Mucosa of gallbladder (tissue), 1 donor: ENCODE measurements around the gene GLYATL2. TPM values are rescaled to one million over a fixed set of nuclear protein-coding genes. Genes with fewer than 3 reads are reported as not detected.

ENCODE experiments used
- DNase-seq: peaks from one replicate; pipeline ENCODE4 v3.0.0-alpha.2; 2020; ENCODE audit warnings: low spot score
- total RNA-seq: library from RNA; stranded (reverse); gene quantifications from one replicate; pipeline ENCODE4 v1.2.1, GENCODE V29; 2021
- donor health status: DM: no; HTN: no; CAD: no.

GLYATL2 gene, protein sequence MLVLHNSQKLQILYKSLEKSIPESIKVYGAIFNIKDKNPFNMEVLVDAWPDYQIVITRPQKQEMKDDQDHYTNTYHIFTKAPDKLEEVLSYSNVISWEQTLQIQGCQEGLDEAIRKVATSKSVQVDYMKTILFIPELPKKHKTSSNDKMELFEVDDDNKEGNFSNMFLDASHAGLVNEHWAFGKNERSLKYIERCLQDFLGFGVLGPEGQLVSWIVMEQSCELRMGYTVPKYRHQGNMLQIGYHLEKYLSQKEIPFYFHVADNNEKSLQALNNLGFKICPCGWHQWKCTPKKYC
- 19.0 TPM for total RNA-seq

GRCh38 chr11:58844361-58845005 is at the start of gene GLYATL2:
GLYATL2 (minus strand) TSS chr11:58844704; CDS start chr11:58839612, 5,092 bp downstream.
- no peak for DNase-seq

GRCh38 chr11:58893899-58894298 is 49.4 kb upstream of the GLYATL2 start:
- no peak for DNase-seq

- no peak for DNase-seq
These were observed 44.1 kb upstream of the GLYATL2 start for GRCh38 chr11:58888579-58888978.

GRCh38 chr11:58887452-58887851 is 42.9 kb upstream of the GLYATL2 start:
- no peak for DNase-seq

DNA sequence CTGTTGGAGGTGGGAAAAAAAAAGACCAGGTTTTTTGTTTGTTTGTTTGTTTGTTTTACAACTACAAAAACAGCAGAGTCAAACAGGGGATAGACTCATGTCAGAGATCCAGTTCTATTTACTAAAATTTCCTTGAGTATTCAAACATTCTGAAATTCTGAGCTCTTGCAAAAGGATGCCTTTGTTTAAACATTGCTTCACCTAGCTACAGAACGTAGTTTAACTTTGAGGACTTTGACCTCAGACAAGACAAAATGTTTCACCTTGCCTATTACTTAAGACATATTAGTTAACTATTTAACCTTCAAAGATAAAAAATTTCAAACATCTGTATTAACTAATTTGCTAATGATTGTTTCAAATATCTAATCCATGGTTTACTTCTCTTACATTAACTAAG is 36.1 kb upstream of the GLYATL2 start:
- DNase-seq: no peak

- no peak for DNase-seq
These were observed 35.7 kb upstream of the GLYATL2 start for GRCh38 chr11:58880166-58880565.

- DNase-seq: no peak
These were observed 23.1 kb upstream of the GLYATL2 start for GRCh38 chr11:58867556-58867955.

- no peak for DNase-seq
These were observed 22.3 kb upstream of the GLYATL2 start for GRCh38 chr11:58866788-58867187.

DNA sequence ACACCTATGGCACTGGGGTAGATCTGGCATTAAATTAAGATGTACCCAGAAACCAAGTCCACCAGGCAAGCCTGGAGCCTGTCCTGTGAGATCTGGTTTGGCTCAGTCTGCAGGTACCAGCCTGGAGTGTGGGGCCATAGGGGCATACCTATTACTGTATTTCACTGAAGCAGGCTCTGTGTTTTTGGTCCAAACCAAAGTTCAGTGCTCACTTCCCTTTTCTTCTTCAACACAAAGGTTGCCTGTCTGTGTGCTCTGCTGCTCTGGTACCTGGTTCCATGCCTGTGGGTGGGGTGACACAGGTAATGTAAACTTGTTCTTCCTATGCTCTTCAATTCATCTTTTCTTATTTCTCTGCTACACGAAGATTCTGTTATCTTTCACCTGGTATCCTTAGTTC is 19.8 kb upstream of the GLYATL2 start:
- DNase-seq: no peak

GRCh38 chr11:58863697-58864096 is 19.2 kb upstream of the GLYATL2 start:
- DNase-seq: no peak

DNA sequence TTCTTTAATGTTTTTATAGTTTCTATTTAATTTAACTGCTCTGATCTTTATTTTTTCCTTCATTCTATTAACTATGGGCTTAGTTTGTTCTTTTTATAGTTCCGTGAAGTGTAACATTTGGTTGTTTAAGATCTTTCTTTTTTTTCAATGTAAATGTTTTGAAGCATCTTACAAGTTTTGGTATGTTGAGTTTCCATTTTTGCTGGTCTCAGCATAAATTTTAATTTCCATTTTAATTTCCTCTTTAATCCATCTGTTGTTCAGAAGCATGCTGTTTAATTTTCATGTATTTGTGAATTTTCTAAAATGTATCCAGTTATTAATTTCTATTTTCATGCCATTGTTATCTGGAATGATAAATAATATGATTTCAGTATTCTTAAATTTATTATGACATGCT is 17.0 kb upstream of the GLYATL2 start:
- DNase-seq: no peak

GRCh38 chr11:58856806-58857205 is 12.3 kb upstream of the GLYATL2 start:
- DNase-seq: no peak

DNA sequence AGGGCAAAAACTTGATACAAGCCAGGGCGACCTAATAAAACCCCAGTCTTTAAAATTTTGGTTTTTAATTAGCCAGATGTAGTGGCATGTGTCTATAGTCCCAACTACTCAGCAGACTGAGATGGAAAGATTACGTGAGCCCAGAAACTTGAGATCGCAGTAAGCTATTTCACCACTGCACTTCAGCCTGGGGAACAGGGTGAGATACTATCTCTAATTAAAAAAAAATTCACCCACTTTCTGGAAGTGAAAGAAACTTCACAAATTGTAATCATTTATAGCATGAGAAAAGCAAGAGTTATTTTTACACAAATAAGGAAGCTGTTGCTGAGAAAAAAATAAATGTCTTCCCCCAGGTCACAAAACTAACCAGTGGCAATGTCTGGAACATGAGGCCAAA is 882 bp upstream of the GLYATL2 start:
- no peak for DNase-seq

DNA sequence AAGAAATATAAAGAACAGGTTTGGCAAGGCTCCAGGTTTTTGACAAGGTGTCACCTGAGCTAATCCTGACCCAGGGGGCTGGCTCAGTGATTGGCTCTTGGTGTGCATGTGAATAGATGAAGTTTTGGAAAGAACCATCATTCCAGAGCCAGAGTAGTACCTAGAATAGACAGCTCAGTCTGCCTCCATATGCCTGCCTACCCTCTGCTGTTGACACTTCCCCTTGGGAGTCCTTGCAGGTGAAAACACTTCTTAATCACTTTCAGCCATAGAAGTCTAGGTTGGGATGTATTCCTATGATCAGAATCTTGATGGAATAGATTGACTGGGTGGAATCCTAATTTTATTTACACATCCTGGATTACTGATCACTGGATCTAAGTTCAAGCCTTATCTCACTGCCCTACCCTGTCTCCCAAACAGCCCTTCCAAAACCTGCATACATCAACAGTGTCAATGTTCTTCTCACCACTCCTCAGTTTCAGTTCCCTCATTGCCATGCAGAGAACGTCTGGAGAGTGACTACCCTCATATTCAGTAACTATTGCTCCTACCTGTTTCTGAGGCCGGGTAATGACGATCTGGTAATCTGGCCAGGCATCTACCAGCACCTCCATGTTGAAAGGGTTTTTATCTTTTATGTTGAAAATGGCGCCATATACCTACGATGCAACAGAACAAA is 6.7 kb downstream of the GLYATL2 start:
- DNase-seq: no peak

DNA sequence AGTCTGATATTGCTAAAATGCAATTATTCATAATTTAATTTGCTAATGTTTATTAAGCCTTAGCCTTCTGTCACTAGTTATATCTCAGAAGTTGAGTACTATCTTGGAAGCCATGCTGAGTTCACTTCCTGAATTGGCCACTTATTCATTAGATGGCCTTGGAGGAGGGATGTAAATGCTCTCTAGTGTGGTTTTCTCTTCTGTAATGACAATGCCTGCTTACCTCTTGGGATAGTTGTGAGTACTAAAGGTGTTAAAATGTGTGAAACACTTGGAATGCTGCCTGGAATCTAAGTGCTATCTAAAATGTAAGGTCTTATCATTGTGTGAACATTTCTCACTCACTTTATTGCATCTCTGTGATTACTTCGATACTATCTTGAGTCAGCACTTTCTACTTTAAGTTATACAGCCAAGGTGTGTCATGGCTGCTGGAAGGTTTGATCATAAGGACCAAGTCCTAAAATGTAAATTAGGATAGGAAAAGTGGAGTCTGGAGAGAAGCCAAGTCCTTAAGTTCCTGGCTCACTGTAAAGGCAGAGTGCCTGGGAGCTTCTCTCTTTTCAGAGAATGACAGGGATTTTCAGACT is 12.4 kb downstream of the GLYATL2 start:
- DNase-seq: no peak

DNA sequence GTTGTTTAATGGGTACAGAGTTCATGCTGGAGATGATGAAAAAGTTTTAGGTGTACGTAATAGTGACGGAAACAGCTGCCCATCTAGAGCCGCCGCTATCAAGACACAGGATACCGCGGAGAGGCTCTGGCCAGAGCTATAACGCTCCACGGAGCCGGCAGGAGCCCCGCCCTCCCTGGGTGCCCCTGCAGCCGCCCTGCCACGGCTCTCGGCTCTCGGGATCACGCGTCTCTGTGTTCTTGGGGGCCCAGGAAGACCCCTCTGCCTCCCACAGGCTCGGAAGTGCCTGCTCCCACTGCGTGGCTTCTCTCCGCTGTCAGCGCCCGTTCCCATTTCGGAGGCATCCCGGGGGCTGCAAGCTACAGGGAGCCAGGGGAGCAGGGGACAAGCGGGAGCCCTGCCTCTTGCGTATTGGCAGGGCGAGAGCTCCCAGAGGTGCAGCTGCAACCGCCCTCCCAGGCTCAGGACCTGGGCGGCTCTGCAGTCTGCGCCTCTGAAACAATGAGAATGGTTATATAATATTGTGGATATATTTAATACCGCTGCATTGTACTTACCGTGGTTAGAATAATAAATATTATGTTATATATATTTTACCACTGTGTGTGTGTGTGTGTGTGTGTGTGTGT is 13.7 kb downstream of the GLYATL2 start:
- no peak for DNase-seq

- no peak for DNase-seq
These were observed 14.7 kb downstream of the GLYATL2 start for GRCh38 chr11:58829786-58830185.

GRCh38 chr11:58813693-58814092 is 30.8 kb downstream of the GLYATL2 start:
- DNase-seq: no peak

DNA sequence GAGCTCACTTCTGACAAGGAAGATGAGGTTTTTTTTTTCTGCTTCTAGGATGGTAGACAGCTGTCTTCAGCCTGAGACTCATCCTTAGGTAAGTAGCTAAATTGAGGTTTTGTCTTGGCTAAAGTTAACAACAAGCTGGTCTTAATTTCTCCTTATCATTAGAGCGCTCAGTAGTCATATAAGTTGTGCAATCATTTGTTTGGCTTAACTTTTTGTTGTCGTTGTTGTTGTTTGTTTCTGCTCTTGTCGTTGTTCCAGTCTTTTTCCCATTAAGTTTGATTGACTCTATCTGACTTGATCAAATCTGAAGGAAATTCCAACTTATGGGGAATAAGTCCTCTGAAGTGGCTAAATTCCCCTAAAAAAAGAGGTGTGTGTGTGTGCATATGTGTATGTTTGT is 33.0 kb downstream of the GLYATL2 start:
- no peak for DNase-seq

DNA sequence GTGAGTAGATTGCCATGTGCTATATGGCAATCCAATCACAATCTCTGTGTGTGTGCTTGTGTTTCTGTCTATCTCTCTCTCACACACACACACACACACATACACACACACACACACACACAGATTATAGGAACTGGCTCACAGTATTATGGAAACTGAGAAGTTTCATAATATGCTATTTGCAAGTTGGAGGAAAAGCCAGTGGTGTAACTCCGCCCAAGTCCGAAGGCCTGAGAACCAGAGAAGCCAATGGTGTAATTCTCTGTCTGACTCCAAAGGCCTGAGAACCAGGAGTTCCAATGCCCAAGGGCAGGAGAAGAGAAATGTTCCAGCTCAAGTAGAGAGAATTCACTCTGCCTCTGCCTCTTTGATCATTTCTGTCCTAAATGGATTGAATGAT is 37.2 kb downstream of the GLYATL2 start:
- DNase-seq: no peak

- DNase-seq: no peak
These were observed 39.4 kb downstream of the GLYATL2 start for GRCh38 chr11:58805065-58805464.

- no peak for DNase-seq
These were observed 42.4 kb downstream of the GLYATL2 start for GRCh38 chr11:58801974-58802545.
